ENCODE data around the gene MDM2.

Gene MDM2

GRCh38 chr12:68878846-68879245 is 70.9 kb downstream of the MDM2 start:
- no peak for DNase-seq (ENCODE audit: low read depth)

GRCh38 chr12:68880660-68881325 is 72.8 kb downstream of the MDM2 start:
- no peak for DNase-seq (ENCODE audit: low read depth)

- DNase-seq (ENCODE audit: low read depth): no peak
Observed at GRCh38 chr12:68882251-68882964, 74.4 kb downstream of the MDM2 start.

- no peak for DNase-seq (ENCODE audit: low read depth)
Observed at GRCh38 chr12:68883151-68883550, 75.2 kb downstream of the MDM2 start.

DNA sequence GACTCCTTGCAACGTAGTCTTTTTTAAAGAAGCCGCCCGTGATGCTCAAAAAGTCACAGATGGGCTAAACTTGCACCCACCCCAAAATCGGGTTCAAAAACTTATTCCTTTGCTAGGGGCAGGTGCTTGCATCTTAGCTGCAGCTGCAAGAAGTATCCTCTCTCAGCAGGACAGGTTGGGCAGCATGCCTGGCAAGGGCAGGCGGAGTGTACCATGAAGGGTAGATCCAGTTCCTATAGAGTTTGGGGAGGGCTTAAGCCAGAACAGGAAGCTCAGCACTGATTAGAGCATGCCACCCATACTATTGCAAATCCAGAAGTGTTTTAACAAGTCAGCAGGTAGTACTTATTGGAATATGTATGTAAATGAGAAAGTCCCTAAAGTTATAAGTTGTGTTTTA is 76.3 kb downstream of the MDM2 start:
- no peak for DNase-seq (ENCODE audit: low read depth)

- DNase-seq (ENCODE audit: low read depth): no peak
Observed at GRCh38 chr12:68885381-68885780, 77.4 kb downstream of the MDM2 start.

GRCh38 chr12:68886636-68887572 is 78.9 kb downstream of the MDM2 start:
- no peak for DNase-seq (ENCODE audit: low read depth)

- no peak for DNase-seq (ENCODE audit: low read depth)
Observed at GRCh38 chr12:68887641-68888040, 79.7 kb downstream of the MDM2 start.

DNA sequence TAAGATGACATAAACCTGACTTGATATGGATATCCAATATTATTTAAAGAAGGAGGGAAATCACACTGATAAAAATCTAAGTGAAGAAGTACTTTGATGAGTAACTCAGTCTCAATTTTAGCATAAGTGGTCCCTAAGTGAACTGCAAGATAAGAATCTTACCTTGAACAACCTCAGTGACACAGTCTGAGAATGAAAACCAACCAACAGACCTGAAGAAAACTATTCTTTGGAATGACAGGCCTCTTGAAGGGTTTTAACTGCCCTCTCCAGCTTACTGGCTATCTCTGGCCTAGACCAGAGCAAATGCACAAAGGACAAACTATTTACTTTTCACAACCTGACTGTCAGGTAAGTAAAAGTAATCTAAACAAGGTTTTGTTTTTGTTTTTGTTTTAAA is 80.3 kb downstream of the MDM2 start:
- no peak for DNase-seq (ENCODE audit: low read depth)

DNA sequence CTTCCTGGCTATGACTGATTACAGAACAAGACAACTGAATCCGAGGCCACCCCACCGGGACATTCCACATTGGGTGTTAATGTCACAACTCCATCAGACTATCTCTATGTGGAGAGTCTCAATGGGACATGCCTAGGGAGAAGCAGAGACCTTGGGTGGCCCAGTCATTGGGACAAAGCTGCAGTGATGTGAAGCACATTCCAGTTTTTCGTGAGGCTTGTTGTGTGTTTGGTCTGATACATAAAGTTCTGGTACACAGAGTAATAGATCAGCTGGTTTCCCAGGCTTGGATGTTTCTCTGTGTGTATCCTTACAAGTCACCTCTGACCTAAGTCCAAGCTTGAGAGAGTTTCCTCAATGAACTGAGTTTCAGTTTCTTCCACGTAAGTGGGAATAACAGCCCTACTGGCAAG is 82.7 kb downstream of the MDM2 start:
- no peak for DNase-seq (ENCODE audit: low read depth)

- DNase-seq (ENCODE audit: low read depth): no peak
Observed at GRCh38 chr12:68891141-68891540, 83.2 kb downstream of the MDM2 start.

DNA sequence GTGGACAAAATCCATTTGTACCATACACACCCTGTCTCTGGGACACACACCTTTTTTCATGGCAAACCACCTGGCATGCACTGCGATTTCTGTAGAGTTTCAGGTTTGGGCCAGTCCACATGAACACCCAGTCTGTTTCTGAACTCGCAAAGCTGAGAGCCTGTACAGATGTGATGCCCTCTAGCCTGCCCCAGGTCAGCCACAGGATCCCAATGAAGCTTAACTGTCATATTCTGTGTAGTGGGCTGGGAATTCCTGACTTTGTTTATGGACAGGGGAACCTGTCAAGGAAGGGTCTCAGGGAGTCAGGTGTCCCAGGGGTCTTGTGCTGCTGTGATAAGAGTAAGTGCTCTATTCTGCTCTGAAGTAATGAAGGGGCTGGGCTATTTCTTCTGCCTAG is 85.2 kb downstream of the MDM2 start:
- DNase-seq (ENCODE audit: low read depth): no peak

DNA sequence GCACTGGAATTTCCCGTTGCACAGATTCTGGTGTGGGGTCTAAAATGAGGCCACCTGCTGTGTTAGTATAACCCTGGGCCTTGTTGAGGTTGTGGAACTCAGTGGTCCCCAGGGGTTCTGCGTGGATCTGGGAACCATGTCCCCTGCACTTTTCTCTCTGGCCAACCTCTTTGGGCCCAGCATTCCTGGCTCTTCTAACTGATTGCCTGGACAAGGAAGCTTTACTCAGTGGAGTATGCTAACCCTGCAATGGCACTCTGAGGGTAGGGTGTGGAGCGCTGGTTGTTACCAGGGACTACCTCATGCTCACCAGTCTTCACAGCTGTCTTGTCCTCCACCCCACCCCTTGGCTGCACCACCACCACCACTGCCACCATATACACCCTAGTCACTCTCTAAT is 85.8 kb downstream of the MDM2 start:
- DNase-seq (ENCODE audit: low read depth): no peak

- DNase-seq (ENCODE audit: low read depth): no peak
Observed at GRCh38 chr12:68894276-68894855, 86.4 kb downstream of the MDM2 start.

DNA sequence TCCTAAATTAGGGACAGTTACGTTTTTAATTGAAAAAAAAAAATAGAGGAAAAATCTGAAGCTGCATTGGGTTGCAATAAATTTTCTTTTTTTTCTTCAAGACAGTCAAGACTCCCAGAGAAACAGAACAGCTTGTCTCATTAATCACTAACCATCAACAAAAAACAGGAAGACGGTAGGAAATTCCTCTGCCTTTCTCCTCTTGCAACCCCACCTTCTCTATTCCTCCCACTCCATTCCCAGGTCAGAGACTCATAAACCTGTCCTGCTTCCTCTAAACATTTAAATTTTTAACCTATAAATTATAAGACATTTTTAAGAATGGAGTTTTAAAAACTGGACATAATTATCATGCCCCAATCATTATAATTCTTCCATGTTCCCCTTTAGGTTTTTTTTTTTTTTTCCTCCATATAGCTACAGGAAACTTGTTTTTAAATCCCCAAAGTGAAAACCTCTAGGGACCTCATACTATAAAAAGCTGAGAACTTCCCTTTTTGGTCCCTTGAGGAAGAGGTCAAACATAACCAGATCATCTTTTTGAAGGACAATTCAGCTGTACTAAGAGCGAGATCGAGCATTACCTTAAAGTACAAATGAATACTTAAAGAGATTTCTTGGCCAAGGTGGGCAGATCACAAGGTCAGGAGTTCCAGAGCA is 89.0 kb downstream of the MDM2 start:
- DNase-seq (ENCODE audit: low read depth): no peak

- no peak for DNase-seq (ENCODE audit: low read depth)
Observed at GRCh38 chr12:68899251-68899771, 91.3 kb downstream of the MDM2 start.

DNA sequence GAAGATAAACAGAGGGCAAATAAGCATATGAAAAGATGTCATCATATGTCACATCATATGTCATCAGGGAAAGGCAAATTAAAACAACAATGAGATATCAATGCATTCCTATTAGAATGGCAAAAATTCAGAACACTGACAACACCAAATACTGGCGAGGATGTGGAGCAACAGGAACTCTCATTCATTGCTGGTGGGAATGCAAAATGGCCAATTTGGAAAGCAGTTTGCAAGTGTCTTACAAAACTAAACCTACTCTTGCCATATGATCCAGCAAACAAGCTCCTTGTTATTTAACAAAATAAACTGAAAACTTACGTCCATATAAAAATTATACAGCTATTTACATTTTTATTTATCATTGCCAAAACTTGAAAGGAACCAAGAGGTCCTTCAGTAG is 92.3 kb downstream of the MDM2 start:
- no peak for DNase-seq (ENCODE audit: low read depth)
